HepG2 (cell line): ENCODE data around the gene TFAP2E. TPM values are rescaled to one million over a fixed set of nuclear protein-coding genes. Genes with fewer than 3 reads are reported as not detected.
A peak's percentile ranks its signal among the peaks of the same experiment; 100 is the strongest.

Experiments
- ATAC-seq: fragments of 200-7000 bp; cut with Tn5 transposase; 3 replicates; pipeline ENCODE4 v1.9.1; 2020; ENCODE audit warnings: mild to moderate bottlenecking, moderate library complexity
- BruUV-seq: library from RNA; stranded (reverse); fragments of 400-500 nt; replicated peaks from 2 replicates; lab custom pipeline; 2021; lab: Mats Ljungman, UMichigan
- CTCF ChIA-PET: fragments of 300-600 bp; formaldehyde crosslinking; extraction: SDS; loops from one replicate; lab custom pipeline; 2021; ENCODE audit warnings: low total read pairs, inconsistent platforms, low intra/inter-chr PET ratio; lab: Yijun Ruan, JAX
- POLR2A ChIA-PET: fragments of 350-600 bp; sonication (Branson Sonifier 250); formaldehyde crosslinking; loops from one replicate; lab custom pipeline; 2020; ENCODE audit warnings: antibody characterized with exemption, inconsistent platforms; lab: Yijun Ruan, JAX
- DNase-seq: peaks from one replicate; pipeline ENCODE4 v3.0.0-alpha.2; 2015; ENCODE audit warnings: low spot score
- FAIRE-seq: peaks from 3 replicates; lab custom pipeline; 2011; peaks lifted over from hg19 to GRCh38; lab: Jason Lieb, UNC
- H2AFZ ChIP-seq: one replicate; pipeline ENCODE4 v1.6.1; 2011; ENCODE audit warnings: low read length, inconsistent platforms
- H3K27ac ChIP-seq: fragments of 300-600 bp; 3 replicates; pipeline ENCODE4 v1.8.0; 2011; ENCODE audit warnings: mixed run types, mild to moderate bottlenecking, mixed read lengths, low read length, inconsistent platforms; ENCODE audit not compliant: insufficient read depth; ENCODE audit errors: extremely low read length
- H3K27me3 ChIP-seq, 2 experiments: fragments of 200-600 bp in 1 of 2; 2 replicates in 1 of 2; 3 replicates in 1 of 2; pipeline versions ENCODE4 v1.6.0 to v1.8.0; 2011; ENCODE audit warnings: low read length in 2 of 2, mild to moderate bottlenecking in 2 of 2, moderate library complexity in 2 of 2, inconsistent platforms in 1 of 2; ENCODE audit not compliant: insufficient read depth in 2 of 2, control insufficient read depth in 1 of 2
- H3K36me3 ChIP-seq, 2 experiments: fragments of 200-600 bp in 1 of 2; replicated peaks in 1 of 2; 2 replicates in 1 of 2; 3 replicates in 1 of 2; pipeline versions ENCODE4 v1.5.1 to v1.8.0; 2011; ENCODE audit warnings: low read length in 2 of 2, inconsistent platforms in 1 of 2; ENCODE audit not compliant: insufficient read depth in 2 of 2, control insufficient read depth in 1 of 2
- H3K4me1 ChIP-seq: 2 replicates; pipeline ENCODE4 v1.5.1; 2012; ENCODE audit warnings: low read length, inconsistent platforms; ENCODE audit not compliant: insufficient read depth
- H3K4me2 ChIP-seq: 2 replicates; pipeline ENCODE4 v1.6.0; 2011; ENCODE audit warnings: low read depth, low read length, inconsistent platforms
- H3K4me3 ChIP-seq, 3 experiments: fragments of 200-600 bp in 1 of 3; sonication (generic), shearing (Covaris generic) in 1 of 3; replicated peaks in 1 of 3; 2 replicates each; pipeline ENCODE4 v1.5.1; 2011 to 2016; ENCODE audit warnings: low read length in 3 of 3, inconsistent platforms in 2 of 3, low read depth in 2 of 3, mild to moderate bottlenecking in 2 of 3, control low read depth in 1 of 3, mixed read lengths in 1 of 3; ENCODE audit not compliant: insufficient read depth in 1 of 3
- H3K79me2 ChIP-seq: one replicate; pipeline ENCODE4 v1.6.1; 2011; ENCODE audit warnings: low read length, inconsistent platforms; ENCODE audit not compliant: insufficient read depth
- H3K9ac ChIP-seq: 2 replicates; pipeline ENCODE4 v1.6.0; 2011; ENCODE audit warnings: mild to moderate bottlenecking, low read depth, low read length, inconsistent platforms; ENCODE audit not compliant: insufficient read depth
- H3K9me3 ChIP-seq: 2 replicates; pipeline ENCODE4 v1.5.1; 2012; ENCODE audit warnings: mild to moderate bottlenecking, low read length
- H4K20me1 ChIP-seq: 2 replicates; pipeline ENCODE4 v1.6.0; 2011; ENCODE audit warnings: inconsistent platforms, mild to moderate bottlenecking, low read length, moderate library complexity; ENCODE audit not compliant: insufficient read depth
- BORCS8-MEF2B ChIP-seq: sonication (generic); formaldehyde crosslinking; IDR thresholded peaks from 2 replicates; pipeline ENCODE4 v1.8.0; 2022; ENCODE audit warnings: mild to moderate bottlenecking, missing genetic modification reagents
- ELF1 ChIP-seq: sonication (generic); formaldehyde crosslinking; IDR thresholded peaks from 2 replicates; pipeline ENCODE4 v1.4.0; 2020; ENCODE audit warnings: missing genetic modification reagents
- ETV6 ChIP-seq: sonication (generic); formaldehyde crosslinking; conservative IDR thresholded peaks from 2 replicates; pipeline ENCODE4 v1.4.0; 2020; ENCODE audit warnings: missing genetic modification reagents
- GATA4 ChIP-seq: sonication (generic); IDR thresholded peaks from 2 replicates; pipeline ENCODE4 v1.6.1; 2016; ENCODE audit warnings: antibody characterized with exemption, low read depth, borderline replicate concordance
- GZF1 ChIP-seq: sonication (generic); formaldehyde crosslinking; IDR thresholded peaks from 2 replicates; pipeline ENCODE4 v1.5.1; 2020; ENCODE audit warnings: mild to moderate bottlenecking, missing genetic modification reagents
- NFYB ChIP-seq: sonication (generic); formaldehyde crosslinking; IDR thresholded peaks from 2 replicates; pipeline ENCODE4 v1.4.0; 2020; ENCODE audit warnings: missing genetic modification reagents
- PHF21A ChIP-seq: sonication (generic); formaldehyde crosslinking; IDR thresholded peaks from 2 replicates; pipeline ENCODE4 v1.5.0; 2020; ENCODE audit warnings: mild to moderate bottlenecking, missing genetic modification reagents
- SOX6 ChIP-seq, 2 experiments: fragments of 450-650 bp in 1 of 2; sonication (generic) in 1 of 2; formaldehyde crosslinking in 1 of 2; IDR thresholded peaks; 2 replicates each; pipeline versions ENCODE4 v1.4.0 to v1.6.1; 2017 to 2020; ENCODE audit warnings: antibody characterized with exemption in 1 of 2, mild to moderate bottlenecking in 1 of 2, missing genetic modification reagents in 1 of 2
- SRSF1 ChIP-seq: fragments of 200-400 bp; formaldehyde crosslinking; optimal IDR thresholded peaks from 2 replicates; pipeline ENCODE3; 2017; ENCODE audit warnings: mild to moderate bottlenecking, low read depth, low read length, moderate library complexity
- ZMYM2 ChIP-seq: sonication (generic); formaldehyde crosslinking; IDR thresholded peaks from 2 replicates; pipeline ENCODE4 v1.8.0; 2022; ENCODE audit warnings: mild to moderate bottlenecking, missing genetic modification reagents
- ZNF225 ChIP-seq: sonication (generic); formaldehyde crosslinking; IDR thresholded peaks from 2 replicates; pipeline ENCODE4 v1.4.0; 2020; ENCODE audit warnings: mild to moderate bottlenecking, missing genetic modification reagents
- ZNF329 ChIP-seq: sonication (generic); formaldehyde crosslinking; IDR thresholded peaks from 2 replicates; pipeline ENCODE4 v1.9.0; 2021; ENCODE audit warnings: low read depth, mild to moderate bottlenecking, missing genetic modification reagents
- ZNF574 ChIP-seq: sonication (generic); formaldehyde crosslinking; IDR thresholded peaks from 2 replicates; pipeline ENCODE4 v1.4.0; 2020; ENCODE audit warnings: missing genetic modification reagents
- ZNF781 ChIP-seq: sonication (generic); formaldehyde crosslinking; IDR thresholded peaks from 2 replicates; pipeline ENCODE4 v1.5.1; 2020; ENCODE audit warnings: borderline replicate concordance, mild to moderate bottlenecking, missing genetic modification reagents; ENCODE audit errors: not compliant biosample characterization
- WGBS: methylation state at CpG from one replicate; pipeline ENCODE4 v1.1.6; 2017; ENCODE audit warnings: low lambda C conversion rate; 5-methylcytosine and 5-hydroxymethylcytosine counted together
- in situ Hi-C: cut with HindIII; loops from 2 replicates; pipeline ENCODE4 v1.10.0; 2017; ENCODE audit warnings: low pct_unique_long_range_greater_than_20kb; ENCODE audit not compliant: extremely low pct_ligation_motif_present
- intact Hi-C: fragments of 100-400 bp; cut with micrococcal nuclease; formaldehyde crosslinking; loops from one replicate; pipeline ENCODE4 v1.10.0; 2022; ENCODE audit not compliant: unreplicated experiment
- polyA plus RNA-seq, 8 experiments: library from polyadenylated mRNA; depleted of rRNA in 3 of 8; stranded (reverse) in 7 of 8; unstranded in 1 of 8; fragments of >200 nt; fragmentation: Illumina TruSeq in 4 of 8; extraction: Trizol in 4 of 8; gene quantifications; 2 replicates each; pipeline versions ENCODE4 v1.2.1 to v1.2.3, GENCODE V29; 2011 to 2016; ENCODE audit warnings: low read depth in 4 of 8, missing spikeins in 1 of 8, mixed read lengths in 1 of 8; ENCODE audit not compliant: insufficient read depth in 1 of 8
- total RNA-seq, 5 experiments: library from RNA; depleted of rRNA; stranded (reverse); fragments of >200 nt; fragmentation: Illumina TruSeq; extraction: Trizol; gene quantifications; 2 replicates each; pipeline ENCODE4 v1.2.3, GENCODE V29; 2016; ENCODE audit warnings: low read depth in 1 of 5
- TF ChIP-seq, protein P1 (sequence below): sonication (generic); formaldehyde crosslinking; IDR thresholded peaks from 2 replicates; pipeline ENCODE4 v1.4.0; 2020; ENCODE audit warnings: missing genetic modification reagents, low read depth, mild to moderate bottlenecking, borderline replicate concordance
- TF ChIP-seq, protein P2 (sequence below): IDR thresholded peaks from 2 replicates; pipeline ENCODE4 v1.4.0; 2020; ENCODE audit warnings: mild to moderate bottlenecking, missing genetic modification reagents

The TFAP2E gene
- total and polyA plus RNA-seq, 2 of the 13 experiments (the other 11 are each of a cell fraction or from before 2014, with no cell fraction given), result 0.31 to 0.41 TPM

DNA sequence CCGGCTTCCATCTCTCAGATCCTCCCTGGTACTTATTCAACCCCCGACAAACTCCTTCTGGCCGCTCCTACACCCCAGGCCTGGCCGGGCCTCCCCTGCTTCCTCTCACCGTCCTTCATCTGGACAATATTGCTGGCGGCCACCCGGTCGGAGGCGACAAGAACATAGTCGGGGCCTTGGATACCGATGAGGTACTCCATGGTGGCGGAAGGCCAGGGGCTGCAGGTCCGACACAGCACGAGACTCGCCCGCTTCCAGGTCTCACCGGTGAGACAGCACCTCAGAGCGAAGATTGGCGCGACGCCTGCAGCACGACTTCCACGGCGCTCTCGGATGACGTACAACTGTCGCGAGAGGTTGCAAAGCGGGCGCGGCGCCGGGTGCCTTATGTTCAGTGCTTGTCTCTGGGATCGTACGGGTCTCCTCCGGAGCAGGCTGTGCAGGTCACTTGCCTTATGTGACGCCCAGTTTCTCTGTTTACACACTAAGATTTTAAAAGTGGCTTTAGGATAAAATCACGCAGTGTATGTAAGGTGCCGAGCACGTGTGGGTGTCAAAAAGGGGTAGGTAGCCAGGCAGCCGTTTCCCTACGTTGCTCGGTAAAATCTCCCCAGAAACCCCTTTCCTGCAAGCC is 68.2 kb downstream of the TFAP2E start, which contains the start of gene PSMB2:
TSS of gene PSMB2 (minus strand) at position 294 of the 634 bp plus-strand sequence. CDS start at position 200, 94 bp downstream.
- Histone ChIP-seq H3K36me3 (peaks cover under 1 to 2% of the 10 kb centered on the region in 2 experiments; a peak in 2 of 5 replicates), H4K20me1 (peaks cover under 1% of the 10 kb centered on the region; the same call in 1 of the 2 replicates), H3K27ac (peak within 1 kb of the TSS; percentile 95), H3K4me2 (peak within 1 kb of the TSS; percentile 85), H3K79me2 (peaks cover 48% of the 10 kb centered on the region), H3K9ac (peak within 1 kb of the TSS; percentile 99), H3K4me1 (peaks cover 25% of the 10 kb centered on the region), H3K4me3 (peak within 1 kb of the TSS; percentile 93 to 99 (median 98)), H3K9me3 (no peaks in the 10 kb centered on the region), H3K27me3 (peaks cover 0 to 10% of the 10 kb centered on the region in 2 experiments; a peak in 2 of 5 replicates), H2AFZ (peak within 1 kb of the TSS; percentile 98)
- intact Hi-C loops (loop anchor here (5.0 to 10.0 kb wide), 2 partner anchors 63 to 64 kb away; no protein-coding TSS in a partner anchor), in situ Hi-C loops (no loop called here)
- 2% methylated on average over 11 of the region's 43 CpGs for WGBS
- POLR2A ChIA-PET, result interaction anchor here (0.7 kb wide), 1 partner anchor 32 kb away, joined by 3 read pairs; no protein-coding TSS in a partner anchor
- CTCF ChIA-PET, result no interaction called here
- BruUV-seq, result TSS peak; percentile 74
- peak; percentile 91 for ATAC-seq
- DNase-seq, result peak; percentile 91
- FAIRE-seq, result peak; percentile 58
- TF ChIP-seq ZNF574 (CRISPR knock-in tag), result peak; percentile 93
- peak; percentile 51; the same call in 1 of the 2 replicates for TF ChIP-seq BORCS8-MEF2B (CRISPR knock-in tag)
- TF ChIP-seq GZF1, result 0 out of 2 replicates have a peak, but pooled peaks have one; percentile 64
- TF ChIP-seq, protein P1, sequence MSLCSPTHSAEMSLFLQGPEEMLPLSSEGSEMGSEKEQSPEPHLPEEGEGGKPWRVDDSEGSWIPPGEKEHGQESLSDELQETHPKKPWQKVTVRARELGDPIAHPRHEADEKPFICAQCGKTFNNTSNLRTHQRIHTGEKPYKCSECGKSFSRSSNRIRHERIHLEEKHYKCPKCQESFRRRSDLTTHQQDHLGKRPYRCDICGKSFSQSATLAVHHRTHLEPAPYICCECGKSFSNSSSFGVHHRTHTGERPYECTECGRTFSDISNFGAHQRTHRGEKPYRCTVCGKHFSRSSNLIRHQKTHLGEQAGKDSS (CRISPR knock-in tag), result peak; percentile 44; the same call in 1 of the 2 replicates
- TF ChIP-seq ZNF329 (CRISPR knock-in tag), result no peak
- no peak for TF ChIP-seq GATA4
- TF ChIP-seq SOX6 (IDR thresholded peaks at IDR 0.05), result no peak
- TF ChIP-seq SOX6 (CRISPR knock-in tag; IDR thresholded peaks at IDR 0.05), result peak; percentile 46
- peak; percentile 57 for TF ChIP-seq ZMYM2 (CRISPR knock-in tag)
- TF ChIP-seq, protein P2, sequence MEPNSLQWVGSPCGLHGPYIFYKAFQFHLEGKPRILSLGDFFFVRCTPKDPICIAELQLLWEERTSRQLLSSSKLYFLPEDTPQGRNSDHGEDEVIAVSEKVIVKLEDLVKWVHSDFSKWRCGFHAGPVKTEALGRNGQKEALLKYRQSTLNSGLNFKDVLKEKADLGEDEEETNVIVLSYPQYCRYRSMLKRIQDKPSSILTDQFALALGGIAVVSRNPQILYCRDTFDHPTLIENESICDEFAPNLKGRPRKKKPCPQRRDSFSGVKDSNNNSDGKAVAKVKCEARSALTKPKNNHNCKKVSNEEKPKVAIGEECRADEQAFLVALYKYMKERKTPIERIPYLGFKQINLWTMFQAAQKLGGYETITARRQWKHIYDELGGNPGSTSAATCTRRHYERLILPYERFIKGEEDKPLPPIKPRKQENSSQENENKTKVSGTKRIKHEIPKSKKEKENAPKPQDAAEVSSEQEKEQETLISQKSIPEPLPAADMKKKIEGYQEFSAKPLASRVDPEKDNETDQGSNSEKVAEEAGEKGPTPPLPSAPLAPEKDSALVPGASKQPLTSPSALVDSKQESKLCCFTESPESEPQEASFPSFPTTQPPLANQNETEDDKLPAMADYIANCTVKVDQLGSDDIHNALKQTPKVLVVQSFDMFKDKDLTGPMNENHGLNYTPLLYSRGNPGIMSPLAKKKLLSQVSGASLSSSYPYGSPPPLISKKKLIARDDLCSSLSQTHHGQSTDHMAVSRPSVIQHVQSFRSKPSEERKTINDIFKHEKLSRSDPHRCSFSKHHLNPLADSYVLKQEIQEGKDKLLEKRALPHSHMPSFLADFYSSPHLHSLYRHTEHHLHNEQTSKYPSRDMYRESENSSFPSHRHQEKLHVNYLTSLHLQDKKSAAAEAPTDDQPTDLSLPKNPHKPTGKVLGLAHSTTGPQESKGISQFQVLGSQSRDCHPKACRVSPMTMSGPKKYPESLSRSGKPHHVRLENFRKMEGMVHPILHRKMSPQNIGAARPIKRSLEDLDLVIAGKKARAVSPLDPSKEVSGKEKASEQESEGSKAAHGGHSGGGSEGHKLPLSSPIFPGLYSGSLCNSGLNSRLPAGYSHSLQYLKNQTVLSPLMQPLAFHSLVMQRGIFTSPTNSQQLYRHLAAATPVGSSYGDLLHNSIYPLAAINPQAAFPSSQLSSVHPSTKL (CRISPR knock-in tag), result peak; percentile 40
- TF ChIP-seq ZNF225 (CRISPR knock-in tag), result 0 out of 2 replicates have a peak, but pooled peaks have one; percentile 29
- peak; percentile 58 for TF ChIP-seq ZNF781 (CRISPR knock-in tag)
- TF ChIP-seq PHF21A (CRISPR knock-in tag), result 0 out of 2 replicates have a peak, but pooled peaks have one; percentile 27
- TF ChIP-seq NFYB (CRISPR knock-in tag), result peak; percentile 46
- TF ChIP-seq ELF1 (CRISPR knock-in tag), result peak; percentile 79
- TF ChIP-seq ETV6 (CRISPR knock-in tag), result 0 out of 2 replicates have a peak, but pooled peaks have one; percentile 30
- peak; percentile 72 for TF ChIP-seq SRSF1
